Gastrocnemius medialis (tissue), 4 donors: ENCODE data around the gene KIAA0930.

ENCODE experiments used
- POLR2A ChIP-seq, 2 donors: fragments of 450-650 bp; IDR thresholded peaks; one replicate each; pipeline ENCODE4 v1.6.1; 2017; ENCODE audit warnings: antibody characterized with exemption in 2 of 2, mild to moderate bottlenecking in 2 of 2, moderate library complexity in 2 of 2
- TF ChIP-seq, protein P1 (sequence below), 5 experiments: fragments of 450-650 bp in 3 of 5; fragments of 200-600 bp in 2 of 5; sonication (generic) in 2 of 5; IDR thresholded peaks in 4 of 5; conservative IDR thresholded peaks in 1 of 5; 1 replicate in 4 of 5; 2 replicates in 1 of 5; pipeline ENCODE4 v1.5.1; 2016 to 2019; ENCODE audit warnings: antibody characterized with exemption in 5 of 5, mild to moderate bottlenecking in 3 of 5, moderate library complexity in 3 of 5

DNA sequence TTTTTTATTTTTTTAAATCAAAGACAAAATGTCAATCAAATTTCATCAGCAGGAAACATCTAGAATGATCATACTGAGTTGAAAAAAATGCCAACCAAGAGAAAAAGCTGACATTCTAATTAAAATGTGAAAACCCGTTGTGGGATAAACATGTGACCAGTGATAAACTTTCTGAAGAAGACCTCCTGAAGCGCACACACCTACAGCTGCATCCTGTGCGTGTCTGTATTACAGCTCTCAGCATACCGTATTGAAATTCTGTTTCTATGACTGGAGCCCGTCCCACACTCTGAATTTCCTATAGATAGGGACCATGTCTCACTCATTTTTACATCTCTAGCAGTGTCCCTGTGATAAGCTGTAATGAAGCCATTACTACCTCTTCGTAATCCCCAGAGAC is 89.2 kb downstream of the KIAA0930 start:
- TF ChIP-seq, protein P1, sequence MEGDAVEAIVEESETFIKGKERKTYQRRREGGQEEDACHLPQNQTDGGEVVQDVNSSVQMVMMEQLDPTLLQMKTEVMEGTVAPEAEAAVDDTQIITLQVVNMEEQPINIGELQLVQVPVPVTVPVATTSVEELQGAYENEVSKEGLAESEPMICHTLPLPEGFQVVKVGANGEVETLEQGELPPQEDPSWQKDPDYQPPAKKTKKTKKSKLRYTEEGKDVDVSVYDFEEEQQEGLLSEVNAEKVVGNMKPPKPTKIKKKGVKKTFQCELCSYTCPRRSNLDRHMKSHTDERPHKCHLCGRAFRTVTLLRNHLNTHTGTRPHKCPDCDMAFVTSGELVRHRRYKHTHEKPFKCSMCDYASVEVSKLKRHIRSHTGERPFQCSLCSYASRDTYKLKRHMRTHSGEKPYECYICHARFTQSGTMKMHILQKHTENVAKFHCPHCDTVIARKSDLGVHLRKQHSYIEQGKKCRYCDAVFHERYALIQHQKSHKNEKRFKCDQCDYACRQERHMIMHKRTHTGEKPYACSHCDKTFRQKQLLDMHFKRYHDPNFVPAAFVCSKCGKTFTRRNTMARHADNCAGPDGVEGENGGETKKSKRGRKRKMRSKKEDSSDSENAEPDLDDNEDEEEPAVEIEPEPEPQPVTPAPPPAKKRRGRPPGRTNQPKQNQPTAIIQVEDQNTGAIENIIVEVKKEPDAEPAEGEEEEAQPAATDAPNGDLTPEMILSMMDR (IDR thresholded peaks at IDR 0.05 in 4 of 5, conservative IDR thresholded peaks at IDR 0.05 in 1 of 5) = no peak
- no peak for TF ChIP-seq POLR2A (IDR thresholded peaks at IDR 0.05)
